CD4-positive, alpha-beta T cell (primary cell): ENCODE measurements around the gene LMO3. TPM values are rescaled to one million over a fixed set of nuclear protein-coding genes. Genes with fewer than 3 reads are reported as not detected.

Experiments
- ATAC-seq: fragments of 200-7000 bp; cut with Tn5 transposase; one replicate; pipeline ENCODE4 v1.10.0; 2022; ENCODE audit warnings: mild to moderate bottlenecking; ENCODE audit not compliant: poor library complexity
- CTCF ChIA-PET: fragments of 350-600 bp; sonication (Branson Sonifier 250); formaldehyde crosslinking; loops from one replicate; lab custom pipeline; 2021; ENCODE audit warnings: antibody characterized with exemption, inconsistent platforms; lab: Charles Lee
- POLR2A ChIA-PET: fragments of 350-600 bp; sonication (Branson Sonifier 250); formaldehyde crosslinking; loops from one replicate; lab custom pipeline; 2021; ENCODE audit warnings: antibody characterized with exemption, inconsistent platforms; lab: Charles Lee
- DNase-seq, 14 experiments: peaks; one replicate each; pipeline ENCODE4 v3.0.0-alpha.2; 2013 to 2020; ENCODE audit warnings: mixed read lengths in 2 of 14
- H3K27ac ChIP-seq, 2 donors: one replicate each; pipeline versions ENCODE4 v1.5.1 to v1.7.0; 2013; ENCODE audit warnings: low read length in 2 of 2, low read depth in 1 of 2, mild to moderate bottlenecking in 1 of 2
- H3K27me3 ChIP-seq, 2 experiments: 1 replicate in 1 of 2; 2 replicates in 1 of 2; pipeline versions ENCODE4 v1.6.1 to v1.7.0; 2013; ENCODE audit warnings: low read length in 2 of 2, control low read depth in 1 of 2, mild to moderate bottlenecking in 1 of 2, moderate library complexity in 1 of 2; ENCODE audit not compliant: insufficient read depth in 2 of 2, control insufficient read depth in 1 of 2
- H3K36me3 ChIP-seq: one replicate; pipeline ENCODE4 v1.6.1; 2013; ENCODE audit warnings: low read length, control low read depth; ENCODE audit not compliant: insufficient read depth
- H3K4me1 ChIP-seq: one replicate; pipeline ENCODE4 v1.6.1; 2013; ENCODE audit warnings: low read length, control low read depth; ENCODE audit not compliant: insufficient read depth
- H3K4me3 ChIP-seq: one replicate; pipeline ENCODE4 v1.5.1; 2013; ENCODE audit warnings: mild to moderate bottlenecking, low read length, moderate library complexity
- H3K9me3 ChIP-seq, 2 experiments: 1 replicate in 1 of 2; 2 replicates in 1 of 2; pipeline versions ENCODE4 v1.6.1 to v1.7.0; 2013; ENCODE audit warnings: low read length in 2 of 2, mild to moderate bottlenecking in 2 of 2, control low read depth in 1 of 2, moderate library complexity in 1 of 2; ENCODE audit not compliant: control insufficient read depth in 1 of 2, insufficient read depth in 1 of 2
- H3K27ac Mint-ChIP-seq: one replicate; pipeline ENCODE4 v1.8.0; 2020; ENCODE audit warnings: mixed read lengths
- H3K27me3 Mint-ChIP-seq: one replicate; pipeline ENCODE4 v1.8.0; 2021; ENCODE audit warnings: mixed read lengths
- H3K36me3 Mint-ChIP-seq: one replicate; pipeline ENCODE4 v1.8.0; 2021; ENCODE audit warnings: low read depth, mixed read lengths
- H3K4me1 Mint-ChIP-seq: one replicate; pipeline ENCODE4 v1.8.0; 2021; ENCODE audit warnings: low read depth, mixed read lengths
- H3K4me3 Mint-ChIP-seq: one replicate; pipeline ENCODE4 v1.8.0; 2020; ENCODE audit warnings: mild to moderate bottlenecking, mixed read lengths
- H3K9me3 Mint-ChIP-seq: one replicate; pipeline ENCODE4 v1.8.0; 2020; ENCODE audit warnings: mixed read lengths
- CTCF ChIP-seq: fragments of 200-600 bp; IDR thresholded peaks from one replicate; pipeline ENCODE4 v1.8.0; 2022; ENCODE audit warnings: antibody characterized with exemption, mild to moderate bottlenecking
- intact Hi-C, 2 experiments: fragments of 100-400 bp; cut with DNase I in 1 of 2; cut with micrococcal nuclease in 1 of 2; formaldehyde crosslinking; loops; one replicate each; pipeline versions ENCODE4 v1.15.1 to v1.9.0; 2023 to 2025; cut with DNase I, micrococcal nuclease
- total RNA-seq, 174 experiments: library from RNA in 2 of 174; stranded (reverse) in 2 of 174; gene quantifications; one replicate each; pipeline ENCODE4 v1.2.3 and lab custom pipeline; 2021 to 2026

LMO3 gene
- total RNA-seq, 2 experiments from 2014 or later, result not detected

- Mint-ChIP-seq H3K27ac (no peak overlapping the region), H3K9me3 (peaks cover 3% of the 10 kb centered on the region), H3K36me3 (no peaks in the 10 kb centered on the region), H3K4me1 (no peaks in the 10 kb centered on the region), H3K27me3 (no peaks in the 10 kb centered on the region), H3K4me3 (no peak overlapping the region)
- intact Hi-C loops, result no loop called here
- no peak for TF ChIP-seq CTCF
- Histone ChIP-seq H3K27ac (no peak overlapping the region), H3K4me1 (no peaks in the 10 kb centered on the region), H3K9me3 (no peaks in the 10 kb centered on the region), H3K4me3 (no peak overlapping the region), H3K36me3 (no peaks in the 10 kb centered on the region), H3K27me3 (no peaks in the 10 kb centered on the region)
- DNase-seq (no peak), ATAC-seq (no peak)
- CTCF ChIA-PET, result no interaction called here
- POLR2A ChIA-PET, result no interaction called here
Measured at GRCh38 chr12:16523284-16523950, 82.5 kb downstream of the LMO3 start.

- no peaks in the 10 kb centered on the region for H3K27me3 ChIP-seq
- no peak for TF ChIP-seq CTCF
- ATAC-seq (no peak), DNase-seq (no peak)
- no peaks in the 10 kb centered on the region for H3K27me3 Mint-ChIP-seq
- peaks cover 3% of the 10 kb centered on the region for H3K9me3 Mint-ChIP-seq
- peaks cover 0 to 2% of the 10 kb centered on the region in 2 experiments for H3K9me3 ChIP-seq
- no peaks in the 10 kb centered on the region for H3K4me1 ChIP-seq
- no peaks in the 10 kb centered on the region for H3K36me3 Mint-ChIP-seq
- H3K27ac ChIP-seq, result no peak overlapping the region
- no peaks in the 10 kb centered on the region for H3K4me1 Mint-ChIP-seq
- ChIA-PET CTCF (no interaction called here), POLR2A (no interaction called here)
- H3K27ac Mint-ChIP-seq, result no peak overlapping the region
- intact Hi-C loops, result no loop called here
- H3K36me3 ChIP-seq, result no peaks in the 10 kb centered on the region
- no peak overlapping the region for H3K4me3 ChIP-seq
- no peak overlapping the region for H3K4me3 Mint-ChIP-seq
Measured at GRCh38 chr12:16520328-16520727, 85.6 kb downstream of the LMO3 start.

- Histone ChIP-seq H3K9me3 (peaks cover 0 to 10% of the 10 kb centered on the region in 2 experiments), H3K27ac (no peak overlapping the region), H3K27me3 (no peaks in the 10 kb centered on the region), H3K4me3 (no peak overlapping the region), H3K36me3 (no peaks in the 10 kb centered on the region), H3K4me1 (no peaks in the 10 kb centered on the region)
- ATAC-seq (no peak), DNase-seq (no peak)
- Mint-ChIP-seq H3K9me3 (peaks cover 3% of the 10 kb centered on the region), H3K27ac (no peak overlapping the region), H3K4me3 (no peak overlapping the region), H3K27me3 (no peaks in the 10 kb centered on the region), H3K4me1 (no peaks in the 10 kb centered on the region), H3K36me3 (no peaks in the 10 kb centered on the region)
- no peak for TF ChIP-seq CTCF
- ChIA-PET CTCF (no interaction called here), POLR2A (no interaction called here)
- intact Hi-C loops, result no loop called here
Measured at GRCh38 chr12:16515666-16516065, 90.3 kb downstream of the LMO3 start.
